Thymus (tissue), 11 donors: Measurements from ENCODE around the gene ALDH2. TPM values are rescaled to one million over a fixed set of nuclear protein-coding genes. Genes with fewer than 3 reads are reported as not detected.
"Not testable (repeated sequence)": the region's sequence is repeated elsewhere in the genome, so short reads cannot be mapped to it uniquely, and the experiment has no call there.

Experiments used
- DNase-seq, 9 donors: peaks; one replicate each; pipeline ENCODE4 v3.0.0-alpha.2; 2013; ENCODE audit warnings: low spot score in 9 of 9, low read depth in 6 of 9, missing footprints in 1 of 9
- H3K27ac ChIP-seq, 2 donors: one replicate each; pipeline ENCODE4 v1.5.1; 2013; ENCODE audit warnings: control low read depth in 1 of 2, low read depth in 1 of 2, low read length in 1 of 2, mild to moderate bottlenecking in 1 of 2, moderate library complexity in 1 of 2
- H3K27me3 ChIP-seq, 2 donors: one replicate each; pipeline ENCODE4 v1.5.1; 2013; ENCODE audit warnings: low read length in 1 of 2; ENCODE audit not compliant: control insufficient read depth in 2 of 2, insufficient read depth in 1 of 2
- H3K36me3 ChIP-seq, 2 donors: one replicate each; pipeline ENCODE4 v1.5.1; 2013; ENCODE audit warnings: low read length in 1 of 2, mild to moderate bottlenecking in 1 of 2, moderate library complexity in 1 of 2; ENCODE audit not compliant: control insufficient read depth in 2 of 2, insufficient read depth in 2 of 2
- H3K4me1 ChIP-seq, 2 donors: one replicate each; pipeline ENCODE4 v1.5.1; 2013; ENCODE audit warnings: low read length in 2 of 2; ENCODE audit not compliant: control insufficient read depth in 2 of 2, insufficient read depth in 2 of 2
- H3K4me3 ChIP-seq, 2 donors: one replicate each; pipeline ENCODE4 v1.5.1; 2013; ENCODE audit warnings: low read length in 2 of 2, control low read depth in 1 of 2, mild to moderate bottlenecking in 1 of 2
- H3K9me3 ChIP-seq, 2 donors: one replicate each; pipeline ENCODE4 v1.5.1; 2013; ENCODE audit warnings: low read length in 1 of 2, mild to moderate bottlenecking in 1 of 2; ENCODE audit not compliant: control insufficient read depth in 2 of 2, insufficient read depth in 1 of 2
- WGBS: extraction: QIAGEN DNeasy Blood & Tissue Kit; methylation state at CpG from one replicate; pipeline ENCODE4 v1.1.7; 2013; 5-methylcytosine and 5-hydroxymethylcytosine counted together
- polyA plus RNA-seq: library from polyadenylated mRNA; stranded (reverse); fragments of 200-250 nt; gene quantifications from one replicate; pipeline ENCODE4 v1.2.3, GENCODE V29; 2013
- total RNA-seq: library from RNA; stranded (reverse); fragments of 120-200 nt; gene quantifications from one replicate; pipeline ENCODE4 v1.2.4, GENCODE V29; 2013
- donor health status: healthy.

The ALDH2 gene
- total and polyA plus RNA-seq, 2 donors = 33.3 to 43.9 TPM

DNA sequence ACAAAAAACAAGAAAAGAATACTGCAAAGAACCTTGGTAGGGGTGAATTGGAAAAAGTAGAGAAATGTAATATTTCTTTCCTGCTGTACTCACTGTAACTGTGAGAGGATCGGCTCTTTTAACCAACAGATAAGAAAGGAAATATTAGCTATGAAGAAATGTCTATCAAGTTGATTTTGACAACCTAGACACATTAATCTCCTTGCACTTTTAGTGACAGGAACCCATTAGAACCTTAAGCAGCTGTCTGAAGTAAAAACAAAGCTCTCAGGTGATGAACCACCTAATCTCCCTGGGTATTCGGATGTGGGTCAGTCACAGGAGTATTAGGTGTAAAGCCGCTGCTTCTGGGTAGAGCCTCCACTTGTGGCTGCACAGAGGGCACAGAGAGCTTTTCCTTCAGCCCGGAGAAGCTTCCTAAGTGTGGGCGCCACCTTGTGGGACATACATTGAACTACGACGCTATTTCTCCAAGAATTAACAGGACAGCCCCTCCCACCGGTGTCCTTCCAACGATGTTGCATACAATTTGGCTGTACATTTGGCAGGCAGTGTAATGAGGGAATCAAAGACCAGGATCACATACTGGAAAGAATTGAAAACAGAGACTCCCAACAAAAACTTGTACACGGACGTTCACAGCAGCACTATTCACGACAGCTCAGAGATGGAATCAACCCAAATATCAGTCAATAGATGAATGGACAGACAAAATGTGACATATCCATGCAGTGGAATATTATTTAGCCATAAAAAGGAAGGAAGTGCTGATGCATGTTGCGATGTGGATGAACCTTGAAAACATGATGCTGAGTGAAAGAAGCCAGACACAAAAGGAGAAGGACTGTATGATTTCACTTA, 46.4 kb downstream of the ALDH2 start:
- Histone ChIP-seq H3K4me1 (no peaks in the 10 kb centered on the region), H3K4me3 (no peak overlapping the region), H3K36me3 (no peaks in the 10 kb centered on the region), H3K9me3 (no peaks in the 10 kb centered on the region), H3K27ac (no peak overlapping the region), H3K27me3 (no peaks in the 10 kb centered on the region)
- WGBS = 30% methylated on average over 13 of the region's 13 CpGs
- DNase-seq = peak; percentile 43 to 85 (median 67)

DNA sequence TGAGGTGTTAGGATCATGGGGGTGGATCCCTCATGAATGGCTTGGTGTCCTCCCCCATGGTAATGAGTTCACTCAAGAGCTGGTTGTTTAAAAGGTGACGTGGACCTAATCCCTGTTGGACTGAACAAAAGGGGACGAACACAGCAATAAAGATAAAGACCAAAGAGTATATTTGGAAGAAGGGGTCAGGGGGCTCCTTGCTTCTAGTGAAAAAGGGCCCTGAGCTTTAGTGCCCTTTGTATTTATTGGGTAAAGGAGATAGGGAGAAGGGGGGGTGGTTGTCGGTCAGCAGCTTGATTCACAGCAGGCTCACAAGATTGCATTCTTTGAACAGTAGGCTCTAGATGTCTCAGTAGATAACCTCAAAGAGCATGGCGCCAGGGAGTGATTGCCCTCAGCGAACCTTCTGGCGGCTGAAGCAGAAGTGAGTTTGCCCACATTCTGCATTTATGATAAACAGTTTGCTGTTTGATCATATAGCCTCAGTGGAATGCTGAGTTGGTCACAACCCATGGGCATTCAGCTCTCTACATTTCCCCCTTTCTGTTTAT, 49.4 kb downstream of the ALDH2 start:
- Histone ChIP-seq H3K27ac (no peak overlapping the region), H3K9me3 (no peaks in the 10 kb centered on the region), H3K4me3 (no peak overlapping the region), H3K36me3 (no peaks in the 10 kb centered on the region), H3K27me3 (no peaks in the 10 kb centered on the region), H3K4me1 (no peaks in the 10 kb centered on the region)
- WGBS = 94% methylated on average over 6 of the region's 6 CpGs
- no peak for DNase-seq

DNA sequence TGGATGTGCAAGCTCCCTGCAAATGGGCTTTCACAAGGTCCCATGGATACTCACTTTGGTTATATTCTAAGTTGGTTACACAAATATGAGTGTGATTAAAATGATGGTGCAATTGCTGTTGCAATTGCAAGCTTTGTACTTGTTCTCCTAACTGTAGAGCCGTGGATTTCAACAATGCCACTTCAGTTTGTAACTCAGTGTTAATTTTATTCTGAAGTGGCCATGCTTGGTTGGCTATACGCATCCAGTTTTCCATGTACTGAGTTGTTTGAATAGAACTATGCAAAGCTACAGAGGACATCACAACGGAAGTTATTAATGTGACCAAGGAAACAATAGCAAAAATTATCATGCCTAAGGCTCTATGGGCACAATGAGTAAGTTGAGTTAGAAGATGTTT, 50.2 kb downstream of the ALDH2 start:
- H3K27ac ChIP-seq, H3K9me3 ChIP-seq, DNase-seq, H3K27me3 ChIP-seq, H3K4me3 ChIP-seq, H3K36me3 ChIP-seq, H3K4me1 ChIP-seq: not testable (repeated sequence)
- 97% methylated on average over 3 of the region's 3 CpGs for WGBS

DNA sequence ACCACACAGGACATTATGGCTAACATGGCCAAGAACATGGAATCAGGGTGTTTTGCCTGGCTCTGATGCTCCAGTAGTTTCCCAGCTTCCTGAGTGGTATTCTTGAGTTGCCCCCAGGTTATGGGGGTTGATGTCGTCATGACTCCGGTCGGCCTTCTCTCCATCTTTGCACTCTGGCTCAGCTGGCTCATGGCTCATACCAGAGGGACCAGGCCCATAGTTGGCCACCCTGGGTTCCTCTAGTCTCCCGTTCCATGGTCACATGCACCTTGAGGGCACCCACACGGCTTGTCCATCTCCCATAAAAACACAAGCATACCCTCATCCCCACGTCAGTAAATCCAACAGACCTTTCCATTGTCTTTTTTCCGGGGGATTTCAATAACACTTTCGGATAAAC, 51.6 kb downstream of the ALDH2 start:
- no peaks in the 10 kb centered on the region for H3K9me3 ChIP-seq
- 96% methylated on average over 8 of the region's 8 CpGs for WGBS
- H3K36me3 ChIP-seq = no peaks in the 10 kb centered on the region
- H3K27me3 ChIP-seq = peaks cover 0 to 2% of the 10 kb centered on the region in 2 donors
- H3K4me1 ChIP-seq = no peaks in the 10 kb centered on the region
- H3K4me3 ChIP-seq = no peak overlapping the region
- no peak for DNase-seq
- H3K27ac ChIP-seq = no peak overlapping the region

DNA sequence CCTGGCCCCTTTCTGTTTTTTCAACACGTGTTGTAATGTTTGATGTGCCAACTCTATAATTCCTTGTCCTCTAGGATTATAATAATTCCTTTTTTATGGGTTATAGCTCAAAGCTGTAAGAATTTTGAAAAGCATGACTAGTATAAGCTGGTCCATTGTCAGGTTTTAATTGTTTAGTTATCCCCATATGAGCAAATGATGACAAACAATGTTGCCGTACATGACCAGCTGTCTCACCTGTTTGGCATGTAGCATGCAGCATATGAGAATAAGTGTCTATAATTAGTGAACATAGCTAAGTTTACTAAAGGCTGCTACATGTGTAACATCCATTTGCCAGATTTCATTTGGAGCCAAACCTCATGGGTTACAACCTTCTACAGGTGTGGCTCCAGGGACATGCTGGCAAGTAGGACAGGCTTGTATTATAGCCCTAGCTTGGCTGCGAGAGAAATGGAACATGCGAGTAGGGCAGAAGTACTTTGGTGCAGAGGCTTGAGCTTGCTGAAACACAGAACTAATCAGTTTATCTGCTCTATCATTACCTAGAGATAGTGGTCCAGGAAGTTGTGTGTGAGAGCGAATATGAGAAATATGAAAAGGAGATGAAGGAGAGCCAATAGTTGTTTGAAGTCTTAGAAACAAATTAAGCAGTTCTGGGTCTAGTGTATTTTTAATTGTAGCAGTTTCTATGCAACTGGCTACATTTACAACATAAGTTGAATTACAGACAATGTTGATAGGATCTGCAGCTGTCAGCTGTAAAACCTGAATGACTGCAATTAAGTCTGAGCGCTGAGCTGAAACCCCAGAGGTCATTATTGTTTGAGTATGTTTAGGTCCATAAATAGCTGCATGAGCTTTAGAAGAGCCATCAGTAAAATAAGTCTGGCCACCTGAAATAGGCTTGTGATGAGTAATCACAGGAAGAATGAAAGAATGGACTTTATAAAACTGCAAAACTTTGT, 52.7 kb downstream of the ALDH2 start:
- no peak overlapping the region for H3K4me3 ChIP-seq
- no peaks in the 10 kb centered on the region for H3K4me1 ChIP-seq
- WGBS = 89% methylated on average over 6 of the region's 6 CpGs
- no peak for DNase-seq
- H3K36me3 ChIP-seq = no peaks in the 10 kb centered on the region
- no peak overlapping the region for H3K27ac ChIP-seq
- no peaks in the 10 kb centered on the region for H3K9me3 ChIP-seq
- H3K27me3 ChIP-seq = peaks cover 0 to 3% of the 10 kb centered on the region in 2 donors

DNA sequence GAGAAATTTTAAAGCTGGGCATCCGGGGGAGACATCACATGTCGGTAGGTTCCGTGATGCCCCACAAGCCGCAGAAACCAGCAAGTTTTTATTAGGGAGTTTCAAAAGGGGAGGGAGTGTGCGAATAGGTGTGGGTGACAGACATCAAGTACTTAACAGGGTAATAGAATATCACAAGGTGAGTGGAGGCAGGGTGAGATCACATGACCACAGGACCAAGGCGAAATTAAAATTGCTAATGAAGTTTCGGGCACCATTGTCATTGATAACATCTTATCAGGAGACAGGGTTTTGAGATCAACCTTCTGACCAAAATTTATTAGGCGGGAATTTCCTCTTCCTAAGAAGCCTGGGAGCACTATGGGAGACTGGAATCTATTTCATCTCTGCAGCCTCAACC, 54.1 kb downstream of the ALDH2 start:
- not testable (repeated sequence) for H3K9me3 ChIP-seq, H3K27me3 ChIP-seq, DNase-seq, H3K4me1 ChIP-seq, H3K36me3 ChIP-seq, H3K4me3 ChIP-seq, H3K27ac ChIP-seq
- WGBS = 95% methylated on average over 8 of the region's 8 CpGs

DNA sequence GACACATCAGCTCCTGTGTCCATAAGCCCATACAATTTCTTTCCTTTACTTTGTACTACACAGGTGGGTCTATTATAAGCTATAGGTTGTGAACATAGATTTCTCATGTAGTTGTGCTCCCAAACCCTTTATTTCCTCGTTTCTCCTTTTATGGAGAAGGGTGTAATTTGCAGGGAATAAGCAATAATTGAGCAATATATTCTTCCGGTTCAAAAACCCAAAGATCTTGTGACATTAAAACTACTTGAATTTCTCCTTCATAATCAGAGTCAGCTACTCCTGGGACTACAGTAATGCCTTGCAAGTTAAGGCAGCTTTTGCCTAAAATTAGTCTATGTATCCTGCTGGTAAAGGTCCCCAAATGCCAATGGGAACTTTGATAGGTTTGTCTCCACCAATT, 56.2 kb downstream of the ALDH2 start:
- H3K4me3 ChIP-seq = no peak overlapping the region
- H3K27me3 ChIP-seq = peaks cover 0 to 3% of the 10 kb centered on the region in 2 donors
- no peak for DNase-seq
- H3K36me3 ChIP-seq = no peaks in the 10 kb centered on the region
- H3K27ac ChIP-seq = no peak overlapping the region
- WGBS = 68% methylated on average over 2 of the region's 2 CpGs
- no peaks in the 10 kb centered on the region for H3K4me1 ChIP-seq
- H3K9me3 ChIP-seq = no peaks in the 10 kb centered on the region

DNA sequence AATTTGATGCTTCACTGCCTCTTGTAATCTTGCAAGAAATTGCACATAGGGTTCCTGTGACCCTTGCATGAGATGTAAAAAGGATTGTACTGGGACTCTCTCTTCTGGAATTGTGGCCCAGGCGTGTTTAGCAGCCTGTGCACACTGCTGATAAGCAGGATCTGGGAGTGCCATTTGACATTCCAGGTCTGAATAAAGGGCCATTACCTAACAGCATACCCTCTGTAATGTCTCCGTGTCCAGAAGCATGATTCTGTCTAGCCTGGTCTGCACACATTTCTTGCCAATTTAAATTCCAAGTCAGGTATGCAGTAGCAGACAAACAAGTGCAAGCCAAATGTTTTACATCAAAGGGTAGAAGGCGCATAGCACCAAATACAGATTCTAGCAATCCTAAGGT, 57.2 kb downstream of the ALDH2 start:
- 93% methylated on average over 3 of the region's 3 CpGs for WGBS
- no peak overlapping the region for H3K27ac ChIP-seq
- H3K9me3 ChIP-seq = no peaks in the 10 kb centered on the region
- H3K36me3 ChIP-seq = no peaks in the 10 kb centered on the region
- H3K27me3 ChIP-seq = peaks cover 0 to 3% of the 10 kb centered on the region in 2 donors
- H3K4me1 ChIP-seq = no peaks in the 10 kb centered on the region
- no peak overlapping the region for H3K4me3 ChIP-seq
- DNase-seq = no peak

DNA sequence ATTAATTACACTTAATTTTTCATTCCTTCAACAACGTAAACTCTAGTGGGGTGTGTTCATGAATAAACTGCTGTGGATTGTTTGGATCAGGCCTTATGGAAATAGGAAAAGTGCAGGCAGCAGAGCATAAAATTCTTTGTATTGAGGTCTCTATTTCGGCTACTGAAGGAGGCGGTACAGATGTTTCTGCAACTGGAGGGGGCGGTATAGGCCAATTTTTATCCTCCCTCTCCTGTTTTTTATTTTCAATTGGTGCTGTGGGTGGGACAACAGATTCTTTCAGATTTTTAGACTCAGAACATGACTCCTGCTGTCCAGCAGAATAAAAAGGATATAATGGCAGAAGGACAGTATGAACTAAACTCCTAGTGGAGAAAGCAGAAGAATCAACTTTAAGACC, 57.6 kb downstream of the ALDH2 start:
- not testable (repeated sequence) for H3K27me3 ChIP-seq, H3K27ac ChIP-seq, H3K36me3 ChIP-seq, H3K4me3 ChIP-seq, DNase-seq, H3K9me3 ChIP-seq, H3K4me1 ChIP-seq
- WGBS = 83% methylated on average over 4 of the region's 4 CpGs
